HG03439 (cell line): ENCODE measurements around the gene POLD1.
"Not testable (repeated sequence)": the region's sequence is repeated elsewhere in the genome, so short reads cannot be mapped to it uniquely, and the experiment has no call there.

Experiments used
- ATAC-seq: cut with Tn5 transposase; IDR thresholded peaks from one replicate; pipeline ENCODE4 v1.9.1; 2021; ENCODE audit warnings: mild to moderate bottlenecking, moderate library complexity; ENCODE audit not compliant: unreplicated experiment

POLD1 gene

GRCh38 chr19:50383852-50384684 lies at the start of gene POLD1:
Gene POLD1, plus strand, starts transcription at chr19:50384347. Its CDS starts 14,505 bp downstream, at chr19:50398852.
- peak; percentile 79 for ATAC-seq

- ATAC-seq: no peak
These were observed 49.3 kb upstream of the POLD1 start for GRCh38 chr19:50334741-50335421.

GRCh38 chr19:50337031-50337430 lies 47.1 kb upstream of the POLD1 start:
- not testable (repeated sequence) for ATAC-seq

GRCh38 chr19:50340331-50340730 lies 43.8 kb upstream of the POLD1 start:
- ATAC-seq: no peak

GRCh38 chr19:50341091-50341564 lies 43.0 kb upstream of the POLD1 start:
- ATAC-seq: peak; percentile 56

GRCh38 chr19:50344661-50345318 lies 39.4 kb upstream of the POLD1 start:
- peak; percentile 44 for ATAC-seq

- not testable (repeated sequence) for ATAC-seq
These were observed 37.0 kb upstream of the POLD1 start for GRCh38 chr19:50347089-50347581.

- ATAC-seq: no peak
These were observed 34.7 kb upstream of the POLD1 start for GRCh38 chr19:50349277-50350057.

GRCh38 chr19:50352242-50352641 lies 31.9 kb upstream of the POLD1 start:
- ATAC-seq: no peak

GRCh38 chr19:50353487-50353880 lies 30.7 kb upstream of the POLD1 start:
- ATAC-seq: not testable (repeated sequence)

GRCh38 chr19:50356691-50357177 lies 27.4 kb upstream of the POLD1 start:
- ATAC-seq: no peak

- ATAC-seq: peak; percentile 55
These were observed 26.7 kb upstream of the POLD1 start for GRCh38 chr19:50357178-50358100.

GRCh38 chr19:50358483-50359327 lies 25.4 kb upstream of the POLD1 start:
- no peak for ATAC-seq

- ATAC-seq: no peak
These were observed 24.8 kb upstream of the POLD1 start for GRCh38 chr19:50359328-50359818.

GRCh38 chr19:50361290-50362029 lies 22.7 kb upstream of the POLD1 start:
- no peak for ATAC-seq

- ATAC-seq: no peak
These were observed 22.1 kb upstream of the POLD1 start for GRCh38 chr19:50362030-50362412.

GRCh38 chr19:50362656-50363424 lies 21.3 kb upstream of the POLD1 start:
- ATAC-seq: no peak
